K562 (cell line): ENCODE data around the gene KAZN. TPM values are rescaled to one million over a fixed set of nuclear protein-coding genes. Genes with fewer than 3 reads are reported as not detected.

Experiments used
- ATF3 ChIP-seq, 2 experiments: fragments of 450-650 bp in 1 of 2; sonication (generic) in 1 of 2; formaldehyde crosslinking in 1 of 2; IDR thresholded peaks in 1 of 2; conservative IDR thresholded peaks in 1 of 2; 2 replicates each; pipeline versions ENCODE4 v1.6.1 to v1.8.1; 2016 to 2023; ENCODE audit warnings: mild to moderate bottlenecking in 2 of 2, moderate library complexity in 2 of 2, inconsistent platforms in 1 of 2, missing genetic modification reagents in 1 of 2
- ATF6 ChIP-seq: sonication (generic); formaldehyde crosslinking; IDR thresholded peaks from 2 replicates; pipeline ENCODE4 v1.4.0; 2020; ENCODE audit warnings: mild to moderate bottlenecking, missing genetic modification reagents
- ESRRA ChIP-seq: fragments of 450-650 bp; IDR thresholded peaks from 2 replicates; pipeline ENCODE4 v1.6.1; 2014; ENCODE audit warnings: low read depth, mild to moderate bottlenecking, moderate library complexity, borderline replicate concordance
- FOXJ3 ChIP-seq: sonication (generic); formaldehyde crosslinking; IDR thresholded peaks from 2 replicates; pipeline ENCODE4 v1.4.0; 2020; ENCODE audit warnings: mild to moderate bottlenecking, missing genetic modification reagents
- GMEB1 ChIP-seq: fragments of 250-450 bp; sonication (Bioruptor Pico); IDR thresholded peaks from 2 replicates; pipeline ENCODE4 v1.4.0; 2020; ENCODE audit warnings: mild to moderate bottlenecking
- KHSRP ChIP-seq: fragments of 450-650 bp; IDR thresholded peaks from 2 replicates; pipeline ENCODE4 v1.6.1; 2017
- NELFE ChIP-seq: IDR thresholded peaks from 2 replicates; pipeline ENCODE4 v1.6.1; 2011; ENCODE audit warnings: mild to moderate bottlenecking; ENCODE audit not compliant: insufficient read depth, insufficient read length
- NKRF ChIP-seq: fragments of 450-650 bp; IDR thresholded peaks from 2 replicates; pipeline ENCODE4 v1.6.1; 2016; ENCODE audit warnings: borderline replicate concordance
- NUFIP1 ChIP-seq: fragments of 450-650 bp; IDR thresholded peaks from 2 replicates; pipeline ENCODE4 v1.6.1; 2018; ENCODE audit not compliant: partially characterized antibody
- PHF21A ChIP-seq: fragments of 450-650 bp; IDR thresholded peaks from 2 replicates; pipeline ENCODE4 v1.6.1; 2017; ENCODE audit warnings: low read depth, borderline replicate concordance
- POLR2H ChIP-seq: IDR thresholded peaks from 2 replicates; pipeline ENCODE4 v1.6.1; 2016; ENCODE audit warnings: missing genetic modification characterization, low read depth, mild to moderate bottlenecking, control low read depth, missing compliant biosample characterization, moderate library complexity
- ZNF76 ChIP-seq: fragments of 250-450 bp; sonication (Bioruptor Pico); IDR thresholded peaks from 2 replicates; pipeline ENCODE4 v1.4.0; 2020; ENCODE audit warnings: mild to moderate bottlenecking, moderate library complexity, borderline replicate concordance
- ZZZ3 ChIP-seq: fragments of 450-650 bp; IDR thresholded peaks from 2 replicates; pipeline ENCODE4 v1.6.1; 2016; ENCODE audit warnings: antibody characterized with exemption, mild to moderate bottlenecking, moderate library complexity
- polyA plus RNA-seq, 8 experiments: library from polyadenylated mRNA; depleted of rRNA in 4 of 8; stranded (reverse) in 5 of 8; unstranded in 3 of 8; fragments of >200 nt; fragmentation: Nextera tagmentation in 2 of 8; fragmentation: Illumina TruSeq in 1 of 8; extraction: Ambion mirVana in 2 of 8; extraction: Trizol in 1 of 8; gene quantifications; 2 replicates each; pipeline versions ENCODE4 v1.2.1 to v1.2.3, GENCODE V29; 2011 to 2014; ENCODE audit warnings: inconsistent platforms in 1 of 8, missing spikeins in 1 of 8
- total RNA-seq, 7 experiments: library from RNA; depleted of rRNA in 6 of 7; stranded (reverse); fragments of >200 nt in 6 of 7; fragmentation: Illumina TruSeq in 2 of 7; extraction: Trizol in 2 of 7; gene quantifications; 2 replicates each; pipeline versions ENCODE4 v1.2.1 to v1.2.3, GENCODE V29; 2011 to 2021; ENCODE audit warnings: low replicate concordance in 1 of 7
- TF ChIP-seq, protein P1 (sequence below): fragments of 250-450 bp; sonication (Bioruptor Pico); IDR thresholded peaks from 2 replicates; pipeline ENCODE4 v1.5.0; 2021; ENCODE audit warnings: mild to moderate bottlenecking, moderate library complexity
- TF ChIP-seq, protein P2 (sequence below): sonication (generic); formaldehyde crosslinking; IDR thresholded peaks from 2 replicates; pipeline ENCODE4 v1.9.0; 2022; ENCODE audit warnings: mild to moderate bottlenecking, missing genetic modification reagents

Gene KAZN
- total and polyA plus RNA-seq, 9 of the 15 experiments (the other 6 are each of a cell fraction or from before 2014, with no cell fraction given) = 2.1 to 21.6 (median 5.4) TPM

DNA sequence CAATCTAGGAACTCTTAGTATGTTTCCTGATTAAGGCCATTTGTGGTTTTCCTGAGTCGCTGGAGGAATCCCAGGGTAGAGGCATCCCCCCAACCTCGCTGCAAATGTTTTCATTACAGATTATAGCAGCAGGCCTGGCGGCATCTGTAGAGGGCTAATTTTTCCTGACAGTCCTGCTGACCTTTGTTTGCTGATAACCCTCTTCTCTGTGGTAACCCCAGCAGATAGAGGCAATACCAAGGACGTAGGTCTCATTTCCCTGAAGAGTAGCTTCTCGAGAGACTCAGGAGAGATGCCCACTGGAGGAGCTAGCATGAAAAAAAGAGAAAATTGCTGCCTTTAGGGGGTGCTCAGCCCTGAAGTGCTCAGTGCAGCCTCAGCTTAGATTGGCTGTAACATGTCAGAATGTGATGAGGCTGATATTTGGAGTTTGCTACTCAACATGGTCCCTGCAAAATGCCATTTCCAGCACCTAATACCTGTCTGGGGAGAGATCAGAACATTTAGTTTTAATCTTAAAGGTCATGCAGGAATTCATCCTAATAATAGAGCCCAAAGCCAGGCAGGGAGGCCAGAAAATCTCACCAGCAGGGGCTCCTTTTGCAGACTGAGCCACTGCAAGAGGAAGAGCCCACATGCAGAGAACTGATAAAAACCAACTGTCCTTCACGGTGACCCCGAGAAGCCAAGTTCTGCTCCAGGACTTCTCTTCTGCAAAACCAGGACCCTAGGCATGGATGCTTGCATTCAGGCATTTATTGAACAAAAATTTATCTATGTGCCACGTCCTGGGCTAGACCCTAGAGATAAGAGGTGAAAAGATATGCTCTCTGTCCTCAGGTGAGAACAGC is 184.5 kb downstream of the KAZN start (continued):
- TF ChIP-seq, protein P1, sequence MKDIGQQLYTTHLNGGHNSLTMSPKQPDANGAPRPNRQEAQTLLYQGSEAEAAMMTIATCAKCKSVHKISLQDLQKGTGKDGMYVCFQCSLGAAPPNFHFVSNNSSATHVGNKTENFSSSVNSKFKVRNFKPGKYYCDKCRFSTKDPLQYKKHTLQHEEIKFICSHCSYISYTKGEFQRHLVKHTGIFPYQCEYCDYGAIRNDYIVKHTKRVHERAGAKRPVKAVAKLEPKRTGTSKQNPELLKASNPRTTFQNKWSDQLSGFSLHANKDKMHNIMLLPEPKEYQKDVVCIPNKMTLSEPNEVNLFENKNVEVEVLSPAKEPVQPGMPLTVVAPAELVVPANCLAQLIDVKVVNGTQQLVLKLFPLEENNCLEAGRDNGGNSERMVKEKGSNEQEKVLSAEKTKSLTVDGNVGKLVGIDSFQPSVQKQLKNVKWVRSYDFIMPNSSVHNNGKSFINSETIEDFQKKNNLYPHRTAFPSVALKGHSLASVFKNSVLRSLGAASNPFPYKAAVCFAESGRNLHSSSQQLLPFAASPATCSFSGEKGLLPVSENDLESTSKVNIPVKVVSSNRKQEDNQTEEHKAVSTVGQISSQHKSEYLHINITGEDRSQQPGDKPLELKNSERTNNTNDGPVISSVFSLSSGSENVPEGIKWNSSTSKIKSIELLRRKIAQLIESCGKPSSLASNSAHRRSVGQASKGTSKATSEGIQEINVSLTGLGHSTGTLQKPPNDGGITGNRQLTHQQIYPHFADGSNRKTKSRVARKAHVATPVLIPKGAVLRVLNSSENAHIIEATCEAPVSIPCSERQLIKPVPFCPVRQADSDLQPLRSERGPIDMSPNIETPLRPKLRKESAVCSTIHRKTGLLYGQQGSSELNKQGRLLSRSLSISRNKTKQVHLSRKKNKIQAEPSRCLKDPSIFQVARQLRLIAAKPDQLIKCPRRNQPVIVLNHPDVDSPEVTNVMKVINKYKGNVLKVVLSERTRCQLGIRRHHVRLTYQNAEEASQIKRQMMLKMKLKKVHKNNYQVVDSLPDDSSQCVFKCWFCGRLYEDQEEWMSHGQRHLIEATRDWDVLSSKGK (CRISPR knock-in tag) = no peak
- TF ChIP-seq, protein P2, sequence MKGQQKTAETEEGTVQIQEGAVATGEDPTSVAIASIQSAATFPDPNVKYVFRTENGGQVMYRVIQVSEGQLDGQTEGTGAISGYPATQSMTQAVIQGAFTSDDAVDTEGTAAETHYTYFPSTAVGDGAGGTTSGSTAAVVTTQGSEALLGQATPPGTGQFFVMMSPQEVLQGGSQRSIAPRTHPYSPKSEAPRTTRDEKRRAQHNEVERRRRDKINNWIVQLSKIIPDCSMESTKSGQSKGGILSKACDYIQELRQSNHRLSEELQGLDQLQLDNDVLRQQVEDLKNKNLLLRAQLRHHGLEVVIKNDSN = no peak
- TF ChIP-seq POLR2H (tag) = no peak
- no peak for TF ChIP-seq KHSRP
- TF ChIP-seq ZZZ3 = no peak
- TF ChIP-seq ESRRA = peak; percentile 98
- TF ChIP-seq PHF21A = no peak
- no peak for TF ChIP-seq GMEB1 (CRISPR knock-in tag)
- no peak for TF ChIP-seq ATF6 (CRISPR knock-in tag)
- no peak for TF ChIP-seq NELFE
- no peak for TF ChIP-seq ZNF76 (CRISPR knock-in tag)
- 0 out of 2 replicates have a peak, but pooled peaks have one; percentile 13 for TF ChIP-seq NKRF
- no peak for TF ChIP-seq ATF3 (IDR thresholded peaks at IDR 0.05)
- TF ChIP-seq ATF3 (CRISPR knock-in tag; conservative IDR thresholded peaks at IDR 0.05) = peak; percentile 53; the same call in 1 of the 2 replicates
- TF ChIP-seq NUFIP1 = peak; percentile 11
- TF ChIP-seq FOXJ3 (CRISPR knock-in tag) = no peak
